Measurements from ENCODE around the gene GADD45A.

- TF ChIP-seq EZH2phosphoT487 (IDR thresholded peaks at IDR 0.05; ENCODE audit: insufficient read depth, low read depth) (no peak), EZH2 (IDR thresholded peaks at IDR 0.05; ENCODE audit: insufficient read depth, poor library complexity, severe bottlenecking) (no peak)
Observed at GRCh38 chr1:67644566-67644965, 40.4 kb upstream of the GADD45A start.

Measured in GM23248 (cell line).